Smooth muscle cell of trachea (primary cell): ENCODE measurements around the gene C17orf75. TPM values are rescaled to one million over a fixed set of nuclear protein-coding genes. Genes with fewer than 3 reads are reported as not detected.

Source experiments
- total RNA-seq: library from RNA; depleted of rRNA; stranded (reverse); fragments of >200 nt; gene quantifications from 2 replicates; pipeline ENCODE4 v1.2.1, GENCODE V29; 2014

Gene C17orf75
- total RNA-seq, result 12.6 and 21.8 TPM in 2 replicates

GRCh38 chr17:32341857-32342602 is at the start of gene C17orf75:
C17orf75 (minus strand) TSS chr17:32342173; CDS start chr17:32342139, 34 bp downstream.

DNA sequence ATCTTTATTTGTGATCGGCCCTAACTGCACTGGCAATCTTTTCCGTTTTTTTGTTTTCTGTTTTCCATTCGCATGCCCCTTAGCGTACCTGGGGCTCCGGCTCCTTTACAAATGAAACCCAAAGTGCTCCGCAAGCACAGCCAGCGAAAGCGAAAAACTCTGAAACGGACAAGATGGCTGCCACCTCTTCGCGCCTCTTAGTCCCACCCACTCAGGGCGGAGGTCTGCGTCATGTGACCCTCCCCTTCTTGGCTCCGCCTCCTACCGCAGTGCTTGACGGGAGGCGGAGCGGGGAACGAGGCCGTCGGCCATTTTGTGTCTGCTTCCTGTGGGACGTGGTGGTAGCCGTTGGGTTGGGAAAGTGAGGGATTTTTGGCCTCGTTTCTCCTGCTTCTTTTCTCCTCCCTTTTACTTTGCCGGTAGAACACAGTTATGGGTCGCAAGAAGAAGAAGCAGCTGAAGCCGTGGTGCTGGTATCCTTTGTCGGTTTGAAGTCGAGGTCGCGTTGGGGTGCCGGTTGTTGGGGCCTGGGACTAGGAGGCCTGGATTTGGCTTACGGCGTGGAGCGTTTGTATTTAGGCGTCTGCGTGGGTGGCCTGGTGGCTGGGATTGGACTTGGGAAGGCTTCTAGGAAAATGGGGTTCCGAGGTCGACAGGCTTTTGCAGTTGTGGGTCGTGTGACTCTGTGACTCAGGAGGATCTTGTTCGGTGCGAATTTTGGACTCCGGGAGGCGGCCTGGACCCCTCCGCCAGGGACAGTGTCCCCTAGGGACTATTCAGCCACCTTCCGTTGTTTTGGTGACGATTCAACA is 8.1 kb upstream of the C17orf75 start, which contains the start of gene ZNF207:
Gene ZNF207, plus strand, starts transcription at position 304 of the 812 bp plus-strand sequence. Its CDS starts 129 bp downstream, at position 433.

Other genes starting within 250 kb of the C17orf75 start
- 43.8 and 46.7 TPM in 2 replicates for gene RHOT1, start 199.7 kb downstream of the C17orf75 start, total RNA-seq
- gene RHBDL3, start 76.3 kb downstream of the C17orf75 start, total RNA-seq, result under 0.01 and 0.33 TPM in 2 replicates
- gene ZNF207, start 8.0 kb upstream of the C17orf75 start, total RNA-seq, result 91.3 and 114 TPM in 2 replicates
- gene PSMD11, start 102.3 kb upstream of the C17orf75 start, total RNA-seq, result 71.5 and 112 TPM in 2 replicates
- 0.29 and 0.83 TPM in 2 replicates for gene CDK5R1, start 144.8 kb upstream of the C17orf75 start, total RNA-seq